Measurements from ENCODE around the gene CHMP1A. TPM values are rescaled to one million over a fixed set of nuclear protein-coding genes. Genes with fewer than 3 reads are reported as not detected.
A peak's percentile ranks its signal among the peaks of the same experiment; 100 is the strongest.

The CHMP1A gene
- total and polyA plus RNA-seq, 2 of the 8 experiments (the other 6 are each of a cell fraction or from before 2014, with no cell fraction given) = 64.4 to 75.8 TPM

GRCh38 chr16:89600956-89601355 is 56.6 kb downstream of the CHMP1A start:
- Histone ChIP-seq H3K4me3 (ENCODE audit: extremely low read depth in 1 of 4, insufficient read depth in 2 of 4, low read depth in 3 of 4, low read length in 4 of 4) (no peak overlapping the region), H3K23me2 (ENCODE audit: low read depth, low read length) (peaks cover 2% of the 10 kb centered on the region), H3K4me2 (ENCODE audit: insufficient read depth in 1 of 2, low read depth in 2 of 2, low read length in 2 of 2) (no peak overlapping the region), H2BK12ac (ENCODE audit: low read depth, low read length) (no peak overlapping the region), H3K79me2 (ENCODE audit: control insufficient read depth in 1 of 2, insufficient read depth in 2 of 2, low read length in 2 of 2) (no peaks in the 10 kb centered on the region), H2BK20ac (ENCODE audit: low read length) (no peak overlapping the region), H2BK120ac (replicated peaks; ENCODE audit: low read depth, low read length) (no peak overlapping the region), H3K9ac (replicated peaks in 1 of 4; ENCODE audit: extremely low read depth in 1 of 4, low read depth in 3 of 4, low read length in 3 of 4) (no peak overlapping the region), H2AK5ac (ENCODE audit: low read depth, low read length) (no peak overlapping the region), H3K18ac (ENCODE audit: extremely low read depth, low read length) (no peak overlapping the region), H4K5ac (ENCODE audit: insufficient read length, low read depth, low read length) (no peak overlapping the region), H4K91ac (replicated peaks; ENCODE audit: insufficient read length, low read length) (no peak overlapping the region), H3K56ac (replicated peaks; ENCODE audit: insufficient read length, low read depth, low read length) (no peak overlapping the region), H3K23ac (ENCODE audit: insufficient read length) (no peak overlapping the region), H3K27ac (ENCODE audit: low read depth, low read length) (no peak overlapping the region), H3K4ac (replicated peaks; ENCODE audit: insufficient read length, low read depth, low read length) (no peak overlapping the region), H3K79me1 (ENCODE audit: low read depth, low read length) (no peaks in the 10 kb centered on the region), H3K14ac (ENCODE audit: insufficient read length) (no peak overlapping the region), H3K4me1 (replicated peaks in 1 of 4; ENCODE audit: control insufficient read depth in 3 of 4, insufficient read depth in 4 of 4, low read length in 3 of 4) (peaks cover 0 to 11% (median 9%) of the 10 kb centered on the region in 4 experiments; a peak in 5 of 7 replicates), H3K9me3 (ENCODE audit: insufficient read depth in 2 of 2, low read depth in 1 of 2, low read length in 1 of 2) (no peaks in the 10 kb centered on the region), H3K36me3 (ENCODE audit: control insufficient read depth in 2 of 4, insufficient read depth in 4 of 4, low read length in 3 of 4) (no peaks in the 10 kb centered on the region), H4K20me1 (replicated peaks in 1 of 2; ENCODE audit: control insufficient read depth in 1 of 2, insufficient read depth in 2 of 2, low read length in 2 of 2) (peaks cover 0 to 7% of the 10 kb centered on the region in 2 experiments), H4K8ac (ENCODE audit: extremely low read depth, insufficient read depth, low read length) (no peak overlapping the region; the same call in 1 of the 2 replicates), H2BK15ac (ENCODE audit: low read length) (no peak overlapping the region), H3K27me3 (replicated peaks in 1 of 4; ENCODE audit: control insufficient read depth in 3 of 4, extremely low read depth in 1 of 4, insufficient read depth in 3 of 4, low read length in 3 of 4) (no peaks in the 10 kb centered on the region; a peak in 1 of 7 replicates), H2AFZ (ENCODE audit: low read length) (no peak overlapping the region), H2BK5ac (ENCODE audit: low read depth, low read length) (0 out of 2 replicates have a peak overlapping the region, but pooled peaks have one; percentile 16)
- ChIA-PET POLR2A (ENCODE audit: partially characterized antibody) (interaction anchor here (0.6 to 1.3 kb wide), 5 partner anchors 13 to 337 kb away, joined by 3 to 5 read pairs (median 3); partner anchors contain the start of gene DPEP1), CTCF (ENCODE audit: partially characterized antibody) (interaction anchor here (0.7 to 4.8 kb wide), 11 partner anchors 10 to 105 kb away, joined by 3 to 56 read pairs (median 7); partner anchors contain the start of gene DPEP1)
- FAIRE-seq (no peak), DNase-seq (ENCODE audit: low read depth in 1 of 2, low spot score in 2 of 2) (no peak)
- TF ChIP-seq BACH1 (IDR thresholded peaks at IDR 0.05; ENCODE audit: low read length) (no peak), KDM5A (IDR thresholded peaks at IDR 0.05; ENCODE audit: low read length) (no peak), SP1 (IDR thresholded peaks at IDR 0.05; ENCODE audit: low read depth, low read length) (no peak), ATF3 (IDR thresholded peaks at IDR 0.05; ENCODE audit: insufficient read depth, low read depth, low read length) (no peak)
- 93% methylated on average over 8 of the region's 8 CpGs; no CpG with 5 or more reads in 1 of the 2 experiments for WGBS, 2 experiments (ENCODE audit: extremely low coverage in 1 of 2, insufficient coverage in 1 of 2, insufficient read length in 1 of 2, insufficient replicate concordance in 2 of 2, low coverage in 1 of 2, low lambda C conversion rate in 2 of 2, missing lambda C conversion rate in 1 of 2)

Data from H1 (cell line).